Peyer's patch (tissue), 4 donors: ENCODE data around the gene INHBA.

Experiments
- POLR2A ChIP-seq, 2 donors: fragments of 450-650 bp; IDR thresholded peaks; one replicate each; pipeline ENCODE4 v1.5.1; 2017; ENCODE audit warnings: antibody characterized with exemption in 2 of 2, mild to moderate bottlenecking in 2 of 2, moderate library complexity in 2 of 2
- TF ChIP-seq, protein P1 (sequence below), 6 experiments: fragments of 450-650 bp in 4 of 6; fragments of 200-600 bp in 2 of 6; sonication (generic) in 1 of 6; IDR thresholded peaks; one replicate each; pipeline ENCODE4 v1.5.1; 2017 to 2019; ENCODE audit warnings: antibody characterized with exemption in 6 of 6, mild to moderate bottlenecking in 3 of 6, moderate library complexity in 1 of 6

GRCh38 chr7:41648501-41648900 is 54.4 kb downstream of the INHBA start:
- TF ChIP-seq, protein P1, sequence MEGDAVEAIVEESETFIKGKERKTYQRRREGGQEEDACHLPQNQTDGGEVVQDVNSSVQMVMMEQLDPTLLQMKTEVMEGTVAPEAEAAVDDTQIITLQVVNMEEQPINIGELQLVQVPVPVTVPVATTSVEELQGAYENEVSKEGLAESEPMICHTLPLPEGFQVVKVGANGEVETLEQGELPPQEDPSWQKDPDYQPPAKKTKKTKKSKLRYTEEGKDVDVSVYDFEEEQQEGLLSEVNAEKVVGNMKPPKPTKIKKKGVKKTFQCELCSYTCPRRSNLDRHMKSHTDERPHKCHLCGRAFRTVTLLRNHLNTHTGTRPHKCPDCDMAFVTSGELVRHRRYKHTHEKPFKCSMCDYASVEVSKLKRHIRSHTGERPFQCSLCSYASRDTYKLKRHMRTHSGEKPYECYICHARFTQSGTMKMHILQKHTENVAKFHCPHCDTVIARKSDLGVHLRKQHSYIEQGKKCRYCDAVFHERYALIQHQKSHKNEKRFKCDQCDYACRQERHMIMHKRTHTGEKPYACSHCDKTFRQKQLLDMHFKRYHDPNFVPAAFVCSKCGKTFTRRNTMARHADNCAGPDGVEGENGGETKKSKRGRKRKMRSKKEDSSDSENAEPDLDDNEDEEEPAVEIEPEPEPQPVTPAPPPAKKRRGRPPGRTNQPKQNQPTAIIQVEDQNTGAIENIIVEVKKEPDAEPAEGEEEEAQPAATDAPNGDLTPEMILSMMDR (IDR thresholded peaks at IDR 0.05) = no peak
- TF ChIP-seq POLR2A (IDR thresholded peaks at IDR 0.05) = no peak
